OCI-LY7 (cell line): ENCODE results near the gene ATG9A.

Experiments
- EZH2phosphoT487 ChIP-seq: fragments of 200-600 bp; sonication (generic); IDR thresholded peaks from 2 replicates; pipeline ENCODE4 v1.6.1; 2018; ENCODE audit warnings: low read depth, borderline replicate concordance, mild to moderate bottlenecking, mixed run types, antibody characterized with exemption, low read length, moderate library complexity, mixed read lengths
- TF ChIP-seq, protein P1 (sequence below): fragments of 200-600 bp; sonication (generic); conservative IDR thresholded peaks from 2 replicates; pipeline ENCODE4 v1.5.1; 2014; ENCODE audit warnings: mild to moderate bottlenecking, antibody characterized with exemption, low read length, moderate library complexity, mixed read lengths

DNA sequence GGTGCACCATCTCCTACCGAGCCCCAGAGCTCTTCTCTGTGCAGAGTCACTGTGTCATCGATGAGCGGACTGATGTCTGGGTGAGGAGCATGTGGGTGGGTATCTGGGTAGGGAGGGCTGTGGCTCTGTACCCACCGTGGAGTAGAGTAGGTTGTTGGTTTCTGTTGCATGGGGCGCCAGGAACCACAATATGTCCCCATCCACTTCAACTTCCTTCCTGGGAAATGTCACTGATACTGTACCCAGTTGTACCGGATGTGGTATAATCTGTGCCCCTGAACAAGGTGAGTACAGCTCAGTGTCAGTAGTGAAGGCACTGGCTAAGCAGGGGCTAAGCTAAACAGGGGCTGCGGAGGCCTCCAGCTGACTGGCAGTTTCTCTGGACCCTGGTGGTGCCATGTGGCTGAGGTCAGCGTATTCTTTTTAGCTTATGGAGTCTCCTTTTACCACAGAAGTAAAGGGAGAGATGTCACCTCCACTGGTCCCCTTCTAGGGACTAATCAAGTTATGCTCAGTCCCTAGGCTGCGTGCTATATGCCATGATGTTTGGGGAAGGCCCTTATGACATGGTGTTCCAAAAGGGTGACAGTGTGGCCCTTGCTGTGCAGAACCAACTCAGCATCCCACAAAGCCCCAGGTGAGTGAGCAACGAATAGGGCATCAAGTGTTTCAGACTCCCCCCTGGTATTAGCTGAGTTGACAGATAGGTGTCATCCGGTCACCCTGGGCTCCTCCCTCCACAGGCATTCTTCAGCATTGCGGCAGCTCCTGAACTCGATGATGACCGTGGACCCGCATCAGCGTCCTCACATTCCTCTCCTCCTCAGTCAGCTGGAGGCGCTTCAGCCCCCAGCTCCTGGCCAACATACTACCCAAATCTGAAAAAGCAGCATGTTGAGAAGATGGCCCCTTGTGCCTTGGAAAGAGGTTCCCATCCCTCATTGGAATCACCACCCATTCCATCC, 18.5 kb upstream of the ATG9A start:
- TF ChIP-seq, protein P1, sequence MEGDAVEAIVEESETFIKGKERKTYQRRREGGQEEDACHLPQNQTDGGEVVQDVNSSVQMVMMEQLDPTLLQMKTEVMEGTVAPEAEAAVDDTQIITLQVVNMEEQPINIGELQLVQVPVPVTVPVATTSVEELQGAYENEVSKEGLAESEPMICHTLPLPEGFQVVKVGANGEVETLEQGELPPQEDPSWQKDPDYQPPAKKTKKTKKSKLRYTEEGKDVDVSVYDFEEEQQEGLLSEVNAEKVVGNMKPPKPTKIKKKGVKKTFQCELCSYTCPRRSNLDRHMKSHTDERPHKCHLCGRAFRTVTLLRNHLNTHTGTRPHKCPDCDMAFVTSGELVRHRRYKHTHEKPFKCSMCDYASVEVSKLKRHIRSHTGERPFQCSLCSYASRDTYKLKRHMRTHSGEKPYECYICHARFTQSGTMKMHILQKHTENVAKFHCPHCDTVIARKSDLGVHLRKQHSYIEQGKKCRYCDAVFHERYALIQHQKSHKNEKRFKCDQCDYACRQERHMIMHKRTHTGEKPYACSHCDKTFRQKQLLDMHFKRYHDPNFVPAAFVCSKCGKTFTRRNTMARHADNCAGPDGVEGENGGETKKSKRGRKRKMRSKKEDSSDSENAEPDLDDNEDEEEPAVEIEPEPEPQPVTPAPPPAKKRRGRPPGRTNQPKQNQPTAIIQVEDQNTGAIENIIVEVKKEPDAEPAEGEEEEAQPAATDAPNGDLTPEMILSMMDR = peak; percentile 40; the same call in 1 of the 2 replicates
- TF ChIP-seq EZH2phosphoT487 = no peak
